AG04450 (cell line): Measurements from ENCODE around the gene SMYD2. TPM values are rescaled to one million over a fixed set of nuclear protein-coding genes. Genes with fewer than 3 reads are reported as not detected.

Source experiments
- CTCF ChIA-PET: fragments of 300-600, 350-600 bp; formaldehyde crosslinking; extraction: SDS; loops from one replicate; lab custom pipeline; 2022; ENCODE audit warnings: antibody characterized with exemption, inconsistent platforms; lab: Charles Lee
- POLR2A ChIA-PET: fragments of 350-600 bp; formaldehyde crosslinking; extraction: SDS; loops from one replicate; lab custom pipeline; 2021; ENCODE audit warnings: antibody characterized with exemption, inconsistent platforms; lab: Yijun Ruan, JAX
- DNase-seq: peaks from one replicate; pipeline ENCODE4 v3.0.0-alpha.2; 2011; ENCODE audit warnings: low read depth, low spot score
- H3K27ac ChIP-seq: one replicate; pipeline ENCODE4 v1.5.1; 2012; ENCODE audit warnings: low read depth, low read length, control low read depth
- H3K27me3 ChIP-seq: one replicate; pipeline ENCODE4 v1.6.0; 2012; ENCODE audit warnings: low read length; ENCODE audit not compliant: control insufficient read depth, insufficient read depth
- H3K4me3 ChIP-seq: 2 replicates; pipeline ENCODE4 v1.5.1; 2011; ENCODE audit warnings: mild to moderate bottlenecking, low read depth, low read length, control low read depth
- H3K9me3 ChIP-seq: 2 replicates; pipeline ENCODE4 v1.5.1; 2012; ENCODE audit warnings: low read length; ENCODE audit not compliant: control insufficient read depth, insufficient read depth
- CTCF ChIP-seq: IDR thresholded peaks from 2 replicates; pipeline ENCODE4 v1.5.1; 2011; ENCODE audit warnings: low read depth, low read length, control low read depth, inconsistent platforms
- polyA plus RNA-seq: library from polyadenylated mRNA; depleted of rRNA; stranded (reverse); fragments of >200 nt; gene quantifications from 2 replicates; pipeline ENCODE4 v1.2.3, GENCODE V29; 2011

SMYD2 gene
- polyA plus RNA-seq, 1 experiment, result 54.7 TPM

DNA sequence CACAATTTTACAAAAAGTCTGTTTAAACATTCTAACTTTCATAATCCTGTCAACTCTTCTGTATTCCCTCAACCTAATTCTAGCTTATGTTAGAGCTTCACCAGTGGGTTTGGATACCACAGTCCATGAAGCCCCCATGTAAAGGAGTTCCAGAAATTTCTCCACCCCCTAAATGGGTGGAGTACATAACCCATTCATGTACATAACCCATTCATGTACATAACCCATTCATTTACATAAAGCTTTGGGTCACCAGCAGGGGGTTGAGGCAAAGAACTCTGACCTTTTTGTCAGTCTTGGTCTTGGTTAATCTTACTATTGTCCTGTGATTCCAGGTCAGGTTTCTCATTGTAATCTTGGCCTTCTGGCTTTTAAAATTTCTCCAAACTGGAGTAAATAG is 61.6 kb downstream of the SMYD2 start:
- TF ChIP-seq CTCF, result 0 out of 2 replicates have a peak, but pooled peaks have one; percentile 7
- Histone ChIP-seq H3K9me3 (no peaks in the 10 kb centered on the region; the same call in 1 of the 2 replicates), H3K27ac (no peak overlapping the region), H3K27me3 (no peaks in the 10 kb centered on the region), H3K4me3 (no peak overlapping the region)
- POLR2A ChIA-PET, result no interaction called here
- DNase-seq, result no peak
- CTCF ChIA-PET, result interaction anchor here (2.7 kb wide), 1 partner anchor 10 kb away, joined by 16 read pairs; no protein-coding TSS in a partner anchor

GRCh38 chr1:214344897-214345296 is 63.9 kb downstream of the SMYD2 start:
- H3K9me3 ChIP-seq, result no peaks in the 10 kb centered on the region; the same call in 1 of the 2 replicates
- no peak overlapping the region for H3K4me3 ChIP-seq
- no peaks in the 10 kb centered on the region for H3K27me3 ChIP-seq
- ChIA-PET POLR2A (no interaction called here), CTCF (interaction anchor here (0.6 to 3.3 kb wide), 4 partner anchors 12 to 239 kb away, joined by 3 to 39 read pairs (median 10); no protein-coding TSS in a partner anchor)
- no peak for DNase-seq
- H3K27ac ChIP-seq, result peak overlapping the region; percentile 11
- TF ChIP-seq CTCF, result no peak

- no peak for DNase-seq
- H3K27me3 ChIP-seq, result no peaks in the 10 kb centered on the region
- POLR2A ChIA-PET, result interaction anchor here (0.5 kb wide), 1 partner anchor 135 kb away, joined by 3 read pairs; no protein-coding TSS in a partner anchor
- no peak overlapping the region for H3K4me3 ChIP-seq
- CTCF ChIA-PET, result interaction anchor here (0.8 to 3.4 kb wide), 6 partner anchors 16 to 267 kb away, joined by 3 to 40 read pairs (median 4); no protein-coding TSS in a partner anchor
- no peak overlapping the region for H3K27ac ChIP-seq
- H3K9me3 ChIP-seq, result no peaks in the 10 kb centered on the region; the same call in 1 of the 2 replicates
- no peak for TF ChIP-seq CTCF
Observed at GRCh38 chr1:214349008-214349407, 68.0 kb downstream of the SMYD2 start.

GRCh38 chr1:214349781-214350180 is 68.8 kb downstream of the SMYD2 start:
- ChIA-PET POLR2A (interaction anchor here (0.6 to 1.0 kb wide), 3 partner anchors 12 to 107 kb away, joined by 3 to 5 read pairs (median 3); no protein-coding TSS in a partner anchor), CTCF (interaction anchor here (0.6 to 3.4 kb wide), 10 partner anchors 17 to 291 kb away, joined by 3 to 40 read pairs (median 3); no protein-coding TSS in a partner anchor)
- no peak for DNase-seq
- H3K27me3 ChIP-seq, result no peaks in the 10 kb centered on the region
- H3K27ac ChIP-seq, result peak overlapping the region; percentile 13
- H3K9me3 ChIP-seq, result no peaks in the 10 kb centered on the region; the same call in 1 of the 2 replicates
- TF ChIP-seq CTCF, result no peak
- H3K4me3 ChIP-seq, result no peak overlapping the region

- Histone ChIP-seq H3K27ac (no peak overlapping the region), H3K27me3 (no peaks in the 10 kb centered on the region), H3K9me3 (no peaks in the 10 kb centered on the region; the same call in 1 of the 2 replicates), H3K4me3 (no peak overlapping the region)
- POLR2A ChIA-PET, result no interaction called here
- CTCF ChIA-PET, result interaction anchor here (0.6 to 1.5 kb wide), 5 partner anchors 11 to 276 kb away, joined by 3 to 10 read pairs (median 4); no protein-coding TSS in a partner anchor
- DNase-seq, result no peak
- no peak for TF ChIP-seq CTCF
Observed at GRCh38 chr1:214351551-214352277, 70.8 kb downstream of the SMYD2 start.
